ENCODE results near the gene CNOT2.

DNA sequence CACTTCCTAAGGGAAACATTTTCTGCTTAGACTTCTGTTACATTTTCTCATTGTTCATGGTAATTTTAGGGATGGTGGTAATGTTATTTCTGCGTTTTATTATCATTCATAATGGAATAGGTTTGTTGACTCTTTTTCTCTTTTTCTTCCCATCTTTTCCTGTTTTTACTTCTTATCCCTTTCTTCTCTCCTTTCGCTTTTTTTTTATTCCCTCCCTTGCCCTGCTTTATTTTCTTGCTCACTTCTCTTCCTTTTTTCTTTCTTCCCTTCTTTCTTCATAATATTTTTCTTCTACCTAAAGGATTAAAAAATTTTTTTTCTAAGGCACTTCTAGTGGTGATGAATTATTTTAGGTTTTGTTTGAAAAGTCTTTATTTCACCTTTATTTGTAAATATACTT lies 45.6 kb downstream of the CNOT2 start:
- no peak for TF ChIP-seq POLR2A (IDR thresholded peaks at IDR 0.05; ENCODE audit: extremely low read depth, insufficient read length)
- TF ChIP-seq CTCF (IDR thresholded peaks at IDR 0.05; ENCODE audit: low read depth, low read length), result no peak
